Endometrium (tissue), 2 donors: ENCODE measurements around the gene PTPRD.

Experiments
- FAIRE-seq: peaks from 2 replicates; lab custom pipeline; 2012; peaks lifted over from hg19 to GRCh38; lab: Jason Lieb, UNC
- donor health status: control.
- donor health status: control.

The PTPRD gene

DNA sequence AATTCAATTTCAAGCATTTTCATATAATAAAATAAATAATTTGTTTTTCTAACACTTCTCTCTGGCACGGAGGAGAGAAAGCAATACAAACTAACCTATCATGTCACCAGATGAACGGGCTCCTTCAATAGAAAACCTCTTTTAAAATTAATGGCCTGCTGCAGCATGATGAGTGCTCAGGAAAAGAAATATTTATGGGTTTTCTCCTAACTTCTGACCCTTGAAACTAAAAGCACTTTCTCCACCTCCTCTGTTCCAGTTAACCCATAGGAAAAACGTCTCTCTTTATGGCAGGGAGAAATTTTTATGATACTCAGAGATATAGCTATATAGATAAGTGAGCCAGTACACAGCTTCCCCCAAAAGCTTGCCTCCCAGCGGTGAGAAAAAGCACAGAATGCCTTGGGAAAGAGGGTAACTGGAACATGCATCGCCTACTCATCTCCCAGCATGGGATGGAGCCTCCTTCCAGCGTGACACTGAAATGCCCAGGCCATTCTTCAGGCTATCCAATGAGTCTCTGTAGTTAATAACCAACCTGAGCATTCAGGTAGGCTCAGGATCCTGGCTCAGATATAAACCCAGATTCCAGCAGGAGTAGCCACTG is 1850.2 kb downstream of the PTPRD start:
- no peak for FAIRE-seq

DNA sequence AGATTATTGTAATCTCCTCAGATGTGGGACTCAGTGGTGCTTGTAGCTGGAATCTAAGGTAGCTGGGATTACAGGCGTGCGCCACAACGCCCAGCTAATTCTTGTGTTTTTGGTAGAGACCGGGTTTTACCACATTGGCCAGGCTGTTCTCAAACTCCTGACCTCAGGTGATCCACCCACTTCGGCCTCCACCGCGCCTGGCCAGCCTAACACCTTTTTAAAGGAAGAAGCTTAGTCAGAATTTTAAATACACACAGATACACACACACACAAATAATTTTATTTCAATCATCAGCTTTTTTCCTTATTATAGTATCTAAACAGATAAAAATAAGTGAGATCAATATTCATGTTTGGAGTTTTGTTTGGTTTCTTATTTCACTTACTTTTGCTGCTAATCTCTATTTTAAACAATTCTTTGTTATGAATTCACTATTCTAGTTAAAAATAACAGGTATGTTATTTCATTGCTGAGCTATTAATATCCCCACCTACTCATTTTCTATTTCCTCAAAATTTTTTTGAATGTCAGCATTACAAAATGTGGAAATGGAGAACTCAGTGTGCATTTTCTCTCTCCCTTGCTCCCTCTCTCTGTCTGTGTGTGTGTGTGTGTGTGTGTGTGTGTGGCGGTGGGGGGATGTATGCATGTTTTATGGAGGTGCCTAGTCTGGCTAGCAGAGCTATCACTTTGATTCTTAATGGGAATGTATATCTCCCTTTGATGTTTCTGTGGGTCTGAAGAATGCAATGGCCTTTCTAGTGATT is 1852.6 kb downstream of the PTPRD start:
- FAIRE-seq: no peak

DNA sequence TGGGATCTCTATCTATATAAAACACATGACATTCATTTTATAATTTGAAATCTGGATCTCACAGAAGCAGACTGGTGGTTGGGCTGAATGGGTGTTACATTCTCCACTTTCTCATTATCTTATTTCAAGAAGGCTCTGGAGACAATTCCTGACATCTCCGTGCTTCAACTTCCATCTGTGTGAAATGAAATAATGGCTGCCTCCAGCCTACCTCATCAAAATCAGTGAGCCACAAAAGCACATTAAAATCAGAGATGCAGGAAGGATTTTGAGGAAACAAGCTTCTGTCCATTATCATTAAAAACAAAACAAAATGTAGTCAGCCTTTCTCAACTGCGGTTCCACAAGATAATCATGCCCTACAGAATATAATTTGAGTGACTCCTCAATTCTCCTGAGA is 1854.9 kb downstream of the PTPRD start:
- no peak for FAIRE-seq

DNA sequence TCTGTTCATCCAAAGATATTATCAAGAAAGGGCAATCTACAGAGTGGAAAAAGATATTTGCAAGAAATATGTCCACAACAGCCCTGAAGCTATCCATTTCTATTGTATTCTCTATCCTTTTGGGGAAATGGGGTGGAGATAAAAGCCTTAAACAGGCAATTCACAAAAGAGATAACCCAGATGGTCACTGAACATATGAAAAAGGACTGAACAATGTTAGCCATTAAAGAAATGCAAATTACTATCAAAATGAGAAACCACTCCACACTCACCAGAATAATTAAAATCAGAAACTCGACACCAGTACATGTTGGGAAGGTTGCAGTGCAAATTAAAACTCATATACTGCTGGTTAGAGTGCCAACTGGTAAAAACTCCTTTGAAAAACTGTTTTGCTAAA is 1858.1 kb downstream of the PTPRD start:
- FAIRE-seq: no peak

DNA sequence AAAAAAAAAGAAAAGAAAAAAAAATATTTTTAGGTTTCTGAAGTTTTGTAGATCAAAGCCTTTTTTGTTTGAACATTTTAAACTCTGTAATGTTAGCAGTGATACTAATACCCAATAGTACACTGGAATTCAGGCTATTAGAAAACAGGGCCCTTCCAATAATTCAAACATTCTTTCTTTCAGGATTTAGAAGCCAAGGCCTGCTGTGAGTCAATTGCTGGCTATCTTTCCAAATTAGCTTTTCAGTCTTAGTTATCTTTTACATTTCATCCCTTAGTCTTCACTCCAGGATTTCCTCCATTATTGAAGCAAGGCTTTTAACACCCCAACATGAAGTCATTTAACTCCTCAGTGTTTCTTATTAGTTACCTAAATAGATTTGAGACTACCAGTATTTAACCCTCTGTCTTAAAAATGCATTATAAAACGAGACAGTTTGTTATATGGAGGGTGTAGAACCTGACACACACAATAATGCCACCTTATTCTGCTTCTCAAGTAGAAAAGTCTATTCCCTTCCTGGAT is 1861.3 kb downstream of the PTPRD start:
- FAIRE-seq: no peak

DNA sequence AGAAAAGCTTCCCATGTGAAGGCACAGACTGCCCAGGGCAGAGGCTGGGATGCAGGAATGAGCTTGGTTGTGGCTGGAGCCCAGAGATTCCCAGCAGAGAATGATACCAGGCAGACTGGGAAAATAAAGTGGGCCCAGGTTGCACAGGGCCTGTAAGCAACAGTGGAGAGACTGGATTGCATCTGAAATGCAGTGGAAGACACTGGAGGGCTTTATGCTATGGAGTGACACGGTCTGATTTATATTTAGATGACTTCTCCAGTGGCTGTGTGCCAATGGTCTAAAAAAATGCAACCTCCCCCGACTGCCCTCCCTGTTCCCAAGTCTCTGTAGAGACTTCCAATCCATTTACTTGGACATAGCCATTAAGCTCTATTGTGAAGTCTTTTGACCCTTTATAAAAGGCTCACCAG is 1862.2 kb downstream of the PTPRD start:
- no peak for FAIRE-seq

DNA sequence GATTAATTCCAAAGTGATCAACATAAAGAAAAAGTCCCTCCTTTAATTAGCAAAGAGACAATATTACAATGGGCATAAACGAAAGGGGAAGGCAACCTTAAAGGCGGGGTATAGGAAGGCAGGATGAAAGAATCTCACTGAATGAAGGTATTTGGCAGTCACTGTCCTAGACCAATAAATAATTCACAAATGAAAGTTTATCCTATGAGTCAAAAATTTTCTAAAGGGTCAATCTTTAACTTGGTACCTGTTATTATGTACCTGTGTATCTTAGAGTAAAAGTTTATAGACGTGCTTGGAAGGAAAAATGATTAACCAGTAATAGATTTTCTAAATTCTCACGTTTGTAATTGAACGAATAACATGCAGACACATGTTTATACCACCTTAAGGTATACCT is 1867.5 kb downstream of the PTPRD start:
- FAIRE-seq: no peak

DNA sequence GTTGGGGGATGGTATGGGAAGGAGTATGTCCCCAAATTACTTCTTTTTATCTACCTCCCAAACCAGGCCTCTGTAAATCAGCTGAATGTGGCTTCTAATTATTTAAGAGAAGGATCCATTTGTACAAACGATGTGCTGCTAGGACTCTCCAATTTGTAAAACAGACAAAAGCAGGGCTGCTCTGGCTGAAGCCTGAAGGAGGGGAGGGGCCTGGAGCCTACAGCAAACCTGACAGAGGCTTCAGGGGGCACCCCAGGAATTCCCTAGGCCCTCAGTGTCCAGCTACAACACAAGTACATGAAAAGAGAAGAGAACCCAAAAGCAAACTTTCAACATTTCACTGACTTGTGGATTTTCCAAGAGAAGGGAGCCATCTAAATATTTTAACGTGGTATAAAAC is 1873.9 kb downstream of the PTPRD start:
- no peak for FAIRE-seq

DNA sequence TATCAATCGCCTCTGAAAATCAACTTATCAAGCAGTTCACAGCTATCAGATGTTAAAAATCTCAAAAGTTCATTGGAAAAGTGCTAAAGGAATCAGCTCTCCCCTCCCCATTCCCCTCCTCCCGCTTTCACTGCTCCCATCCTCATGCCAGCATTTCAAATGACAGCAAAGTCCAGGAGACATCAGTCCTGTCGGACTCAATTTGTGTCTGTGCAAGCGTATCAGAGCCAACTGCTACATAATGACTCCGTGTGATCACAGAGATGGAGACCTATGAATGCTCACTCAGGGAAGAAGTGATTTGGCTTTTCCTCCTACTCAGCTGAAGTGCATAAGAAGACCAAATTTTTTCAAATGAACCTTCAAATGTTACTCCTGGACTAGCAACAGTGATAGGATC is 1876.0 kb downstream of the PTPRD start:
- FAIRE-seq: no peak

DNA sequence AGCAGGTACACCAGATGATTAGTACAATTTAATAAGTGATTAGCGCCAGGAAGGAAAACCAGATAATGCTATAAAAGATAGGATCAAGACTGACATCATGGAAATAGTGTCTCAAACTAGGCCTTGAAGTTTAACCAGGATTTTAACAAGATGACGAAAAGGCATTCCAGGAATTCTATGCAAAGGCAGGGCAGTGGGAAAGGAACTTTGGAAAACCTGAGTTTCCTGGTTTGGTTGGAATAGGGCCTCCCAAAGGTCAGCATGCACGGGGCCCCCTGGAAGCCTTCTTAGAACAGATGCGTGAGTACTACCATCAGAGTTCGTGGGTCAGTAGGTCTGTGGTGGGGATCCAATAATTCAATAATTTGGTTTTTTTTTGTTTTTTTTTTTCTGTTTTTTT is 1878.0 kb downstream of the PTPRD start:
- FAIRE-seq: no peak

DNA sequence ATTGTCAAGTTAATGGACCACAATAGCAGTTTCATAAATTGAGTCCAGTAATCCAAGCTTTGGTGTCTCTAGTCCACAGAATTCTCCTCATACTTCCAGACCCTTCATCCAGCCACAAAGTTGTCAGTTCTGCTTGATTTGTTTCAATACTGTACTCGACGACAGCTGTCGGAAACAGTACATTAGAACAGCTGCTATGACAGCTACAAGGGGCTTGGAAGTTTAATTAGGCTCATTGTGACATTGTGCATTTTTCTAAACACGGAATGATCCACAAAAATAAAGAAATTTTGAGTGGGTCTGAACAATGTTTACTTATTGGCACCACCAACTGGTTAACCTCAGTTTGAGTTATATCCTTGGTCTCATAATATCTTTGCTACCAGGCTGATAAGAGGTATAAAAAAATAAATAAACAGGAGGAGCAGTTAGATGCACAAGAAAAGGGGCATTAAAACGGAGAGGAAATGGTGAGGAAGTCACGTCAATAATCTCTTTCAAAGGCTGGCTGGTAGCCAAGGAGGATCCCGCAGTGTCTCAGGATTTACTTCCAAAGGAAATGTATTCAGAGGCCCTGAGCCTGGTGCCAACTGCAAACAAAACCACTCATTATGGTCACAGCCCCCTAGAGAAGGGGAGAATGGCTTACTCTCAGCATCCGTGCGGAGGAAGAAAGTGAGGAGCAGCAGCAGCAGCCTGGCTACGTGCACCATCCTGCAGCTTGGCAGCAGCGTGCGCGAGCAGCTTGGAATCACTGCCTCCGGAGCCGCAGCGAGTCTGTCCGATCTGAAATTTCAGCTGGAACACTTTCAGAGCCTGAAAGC is 1879.5 kb downstream of the PTPRD start:
- no peak for FAIRE-seq

DNA sequence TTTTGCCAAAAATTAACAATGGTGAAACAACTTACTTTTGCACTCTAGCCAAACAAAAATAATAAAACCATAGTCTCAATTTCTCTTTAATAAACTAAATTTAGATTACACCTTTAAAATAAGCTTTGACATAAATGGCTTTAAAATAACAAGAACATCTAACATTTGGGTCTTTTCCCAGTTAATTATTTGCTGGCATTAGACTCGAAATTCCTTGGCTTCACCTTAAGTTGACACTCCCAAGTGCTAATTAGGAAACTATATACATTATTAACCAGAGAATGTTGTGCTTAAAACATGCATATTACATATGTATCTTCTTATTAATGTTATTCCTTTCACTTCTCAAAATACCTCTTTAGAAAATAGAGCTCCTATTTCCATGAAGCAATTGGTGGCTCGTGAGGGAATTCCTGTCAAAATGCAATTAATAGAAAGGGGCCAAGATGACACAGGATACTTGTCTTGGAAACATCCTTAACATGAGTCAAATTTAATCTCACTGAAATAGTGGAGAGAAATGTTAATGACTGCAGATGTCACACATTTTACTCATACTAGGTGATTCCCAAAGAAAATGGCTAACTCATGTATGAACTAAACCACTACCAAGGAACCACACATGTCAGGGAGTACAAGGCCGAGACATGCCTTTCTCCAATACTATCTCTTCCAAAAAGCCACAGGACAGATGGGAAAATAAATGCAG is 1880.3 kb downstream of the PTPRD start:
- no peak for FAIRE-seq

DNA sequence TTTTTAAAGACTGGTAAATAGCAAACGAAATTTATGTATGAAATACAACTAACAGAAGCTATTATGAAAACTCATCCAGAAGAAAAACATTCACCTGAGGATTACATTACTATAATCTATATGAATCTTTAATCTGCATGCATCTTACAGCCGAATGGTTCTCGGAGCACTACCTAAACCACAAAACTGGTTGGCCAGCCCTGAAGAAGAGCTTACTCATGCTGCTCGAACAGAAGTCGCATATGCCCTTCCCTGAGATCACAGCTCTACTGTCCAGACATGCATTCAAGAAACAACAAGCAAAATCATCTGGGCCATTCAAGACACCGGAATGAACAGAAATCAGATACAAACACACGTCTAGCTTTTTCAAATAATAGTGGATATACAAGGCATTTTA is 1882.2 kb downstream of the PTPRD start:
- FAIRE-seq: no peak

DNA sequence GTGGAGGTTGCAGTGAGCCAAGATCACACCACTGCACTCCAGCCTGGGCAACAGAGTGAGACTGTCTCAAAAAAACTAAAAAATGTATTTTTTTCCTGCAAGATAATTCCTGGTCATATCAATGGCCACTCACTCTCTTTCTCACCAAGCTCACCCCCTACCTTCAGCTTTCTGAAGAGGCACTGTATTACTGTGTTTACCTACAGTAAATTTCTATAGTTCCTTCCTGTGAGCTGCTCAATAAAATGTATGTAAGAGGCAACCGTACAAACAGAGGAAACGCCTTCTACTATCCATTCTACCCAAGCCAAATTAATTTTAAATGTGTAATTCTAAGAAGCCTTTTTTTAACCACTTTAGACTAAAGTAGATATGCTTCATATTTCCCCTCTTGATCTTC is 1883.9 kb downstream of the PTPRD start:
- FAIRE-seq: no peak

DNA sequence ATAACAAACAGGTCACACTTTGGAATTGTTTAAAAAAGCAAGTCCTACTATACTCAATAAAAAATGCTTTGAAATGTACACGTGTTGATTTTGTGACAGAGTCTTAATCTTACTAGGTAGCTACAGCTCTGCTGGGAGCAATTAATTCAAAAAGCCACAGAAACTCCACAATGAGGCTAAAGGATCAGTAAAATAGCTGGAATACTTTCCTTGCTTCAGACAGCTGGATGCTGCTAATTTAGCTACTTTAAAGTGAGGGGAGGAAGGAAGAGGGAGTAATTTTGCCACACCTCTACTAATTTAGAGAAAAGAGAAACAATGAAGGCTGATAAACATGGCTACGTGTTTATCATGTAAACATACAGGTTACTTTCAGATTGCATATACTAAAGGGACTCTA is 1885.6 kb downstream of the PTPRD start:
- FAIRE-seq: no peak

DNA sequence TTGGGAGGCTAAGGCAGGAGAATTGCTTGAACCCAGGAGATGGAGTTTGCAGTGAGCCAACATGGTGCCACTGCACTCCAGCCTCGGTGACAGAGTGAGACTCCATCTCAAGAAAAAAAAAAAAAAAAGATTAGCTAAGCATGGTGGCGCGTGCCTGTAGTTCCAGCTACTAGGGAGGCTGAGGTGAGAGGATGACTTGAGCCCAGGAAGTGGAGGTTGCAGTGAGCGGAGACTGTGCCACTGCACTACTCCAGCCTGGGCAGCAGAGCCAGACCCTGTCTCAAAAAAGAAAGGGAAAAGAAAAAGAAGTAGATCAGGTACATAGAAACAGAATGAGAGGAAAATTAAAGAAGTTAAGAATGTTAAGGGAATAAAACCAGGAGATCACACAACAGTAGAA is 1886.1 kb downstream of the PTPRD start:
- FAIRE-seq: no peak

DNA sequence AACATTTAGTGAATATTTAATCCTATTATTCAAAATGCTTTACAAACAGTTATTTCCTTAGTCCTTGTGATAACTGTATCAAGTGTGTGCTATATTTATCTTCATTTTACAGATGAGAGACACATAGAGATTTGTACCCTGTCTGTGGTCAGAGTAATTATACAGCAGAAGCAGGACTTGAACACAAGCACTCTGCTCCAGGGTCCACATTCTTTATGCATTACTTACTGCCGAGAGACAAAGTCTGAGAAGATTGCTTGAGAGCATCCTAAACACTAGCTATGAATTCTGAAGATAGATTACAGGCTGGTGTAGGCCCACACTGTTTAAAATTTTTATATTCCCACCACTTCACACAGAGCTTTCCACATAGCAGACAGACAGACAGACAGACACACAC is 1887.2 kb downstream of the PTPRD start:
- no peak for FAIRE-seq

DNA sequence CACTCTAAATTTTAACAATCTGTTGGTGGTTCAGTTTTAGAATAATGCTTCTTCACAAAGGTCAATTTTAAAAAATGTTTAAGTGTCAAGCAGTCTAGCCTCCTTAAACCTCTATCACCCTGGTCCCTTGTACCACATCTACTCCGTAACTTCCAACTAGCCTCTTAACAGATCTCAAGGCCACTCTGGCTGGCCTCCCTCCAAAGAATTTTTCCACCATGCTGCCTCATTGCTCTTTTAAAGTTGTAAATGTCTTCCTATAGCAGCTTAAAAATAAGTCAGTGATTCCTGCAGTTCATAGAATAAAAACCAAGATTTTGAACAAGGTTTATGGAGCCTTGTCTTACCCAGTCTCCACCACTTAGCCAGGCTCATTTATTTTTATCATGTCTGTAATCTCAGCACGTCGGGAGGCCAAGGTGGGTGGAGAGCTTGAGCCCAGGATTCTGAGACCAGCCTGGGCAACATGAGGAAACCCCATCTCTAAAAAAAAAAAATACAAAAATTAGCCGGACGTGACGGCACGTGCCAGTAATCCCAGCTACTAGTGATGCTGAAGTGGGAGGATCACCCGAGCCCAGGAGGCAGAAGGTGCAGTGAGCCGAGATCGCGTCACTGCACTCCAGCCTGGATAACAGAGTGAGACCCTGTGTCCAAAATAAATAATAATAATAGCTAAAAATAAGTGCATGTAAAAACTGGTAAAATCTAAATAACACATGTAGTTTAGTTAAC is 1888.4 kb downstream of the PTPRD start:
- no peak for FAIRE-seq

DNA sequence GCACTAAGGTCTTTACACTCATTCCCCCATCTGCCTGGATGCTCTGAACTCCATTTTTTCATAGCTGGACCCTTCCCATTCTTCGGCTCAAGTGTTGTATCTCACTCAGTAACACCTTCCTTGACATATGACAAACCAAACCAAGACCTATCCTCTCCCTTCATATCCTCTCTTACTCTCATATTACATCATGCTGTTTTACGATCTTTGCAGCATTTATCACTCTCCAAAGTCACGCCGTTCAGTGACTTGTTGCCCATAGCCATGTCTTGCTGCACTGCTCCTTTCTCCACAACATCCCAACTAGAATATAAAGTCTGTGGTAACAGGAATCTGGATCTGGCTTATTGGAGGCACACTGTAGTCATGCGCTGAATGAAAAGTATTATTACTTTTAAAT is 1889.6 kb downstream of the PTPRD start:
- FAIRE-seq: no peak

DNA sequence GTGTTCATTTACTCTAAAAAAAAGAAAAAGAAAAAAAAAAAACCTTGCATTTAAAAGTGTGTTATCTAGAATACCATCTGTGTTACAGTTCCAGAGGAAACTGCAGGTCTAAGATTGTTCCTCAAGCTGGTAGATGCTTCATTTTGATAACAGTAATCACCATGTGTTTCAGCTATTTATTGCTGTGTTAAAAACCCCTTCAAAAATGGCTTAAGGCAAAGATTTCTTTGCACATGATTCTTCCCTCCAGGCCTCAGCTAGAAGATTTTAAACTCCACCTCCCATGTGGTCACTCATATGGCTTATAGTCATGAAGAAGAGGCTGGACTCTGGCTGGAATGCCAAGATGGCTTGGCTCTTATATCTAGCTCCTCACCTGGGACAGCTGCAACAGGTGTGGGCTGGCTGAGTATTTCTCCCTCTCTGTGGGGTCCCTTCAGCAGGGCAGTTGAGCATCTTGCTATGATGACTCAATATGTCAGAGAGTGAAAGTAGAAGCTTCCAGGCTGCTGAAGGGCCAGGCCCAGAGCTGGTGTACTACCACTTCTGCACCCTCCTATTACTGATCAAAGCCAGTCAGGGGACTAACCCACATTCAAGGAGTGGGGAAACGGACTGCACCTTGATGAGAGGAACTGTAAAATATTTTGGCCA is 1892.8 kb downstream of the PTPRD start:
- FAIRE-seq: no peak

DNA sequence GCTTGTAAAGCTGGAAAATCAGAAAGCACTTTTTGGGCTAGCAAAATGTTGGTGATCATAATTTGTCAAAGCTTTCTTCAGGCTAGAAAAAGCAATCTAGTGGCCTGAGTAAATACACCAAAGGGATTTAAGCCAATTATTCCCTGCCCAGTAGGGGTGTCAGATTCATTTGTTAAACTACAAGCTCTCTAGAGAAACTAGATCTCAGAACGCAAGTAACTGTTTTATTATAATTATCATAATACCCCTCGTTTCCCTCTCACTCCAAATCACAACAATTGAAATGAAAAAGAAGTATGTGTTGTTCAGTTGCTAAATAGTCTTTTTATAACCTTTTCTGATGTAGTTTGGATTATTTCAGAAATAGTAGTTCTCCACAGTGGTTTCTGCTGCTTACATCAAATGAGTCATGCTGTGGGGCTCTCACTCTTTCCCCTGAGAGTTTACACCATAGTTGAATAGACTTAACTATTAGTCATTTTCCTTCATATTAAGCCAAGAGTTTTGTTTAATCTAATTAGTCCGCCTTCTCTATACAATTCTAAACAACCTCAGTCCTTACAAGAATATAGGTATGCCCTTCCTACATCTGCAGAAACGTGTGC is 1894.6 kb downstream of the PTPRD start:
- no peak for FAIRE-seq
